Sigmoid colon (tissue), 3 donors: ENCODE measurements around the gene MRPS24.

Experiments
- POLR2A ChIP-seq, 2 donors: fragments of 450-650 bp; IDR thresholded peaks; one replicate each; pipeline ENCODE4 v1.6.1; 2016; ENCODE audit warnings: antibody characterized with exemption in 2 of 2, mild to moderate bottlenecking in 2 of 2, moderate library complexity in 2 of 2
- TF ChIP-seq, protein P1 (sequence below), 4 experiments: fragments of 450-650 bp in 3 of 4; fragments of 200-600 bp in 1 of 4; IDR thresholded peaks; one replicate each; pipeline ENCODE4 v1.5.1; 2016 to 2019; ENCODE audit warnings: antibody characterized with exemption in 4 of 4, mild to moderate bottlenecking in 3 of 4, moderate library complexity in 2 of 4

DNA sequence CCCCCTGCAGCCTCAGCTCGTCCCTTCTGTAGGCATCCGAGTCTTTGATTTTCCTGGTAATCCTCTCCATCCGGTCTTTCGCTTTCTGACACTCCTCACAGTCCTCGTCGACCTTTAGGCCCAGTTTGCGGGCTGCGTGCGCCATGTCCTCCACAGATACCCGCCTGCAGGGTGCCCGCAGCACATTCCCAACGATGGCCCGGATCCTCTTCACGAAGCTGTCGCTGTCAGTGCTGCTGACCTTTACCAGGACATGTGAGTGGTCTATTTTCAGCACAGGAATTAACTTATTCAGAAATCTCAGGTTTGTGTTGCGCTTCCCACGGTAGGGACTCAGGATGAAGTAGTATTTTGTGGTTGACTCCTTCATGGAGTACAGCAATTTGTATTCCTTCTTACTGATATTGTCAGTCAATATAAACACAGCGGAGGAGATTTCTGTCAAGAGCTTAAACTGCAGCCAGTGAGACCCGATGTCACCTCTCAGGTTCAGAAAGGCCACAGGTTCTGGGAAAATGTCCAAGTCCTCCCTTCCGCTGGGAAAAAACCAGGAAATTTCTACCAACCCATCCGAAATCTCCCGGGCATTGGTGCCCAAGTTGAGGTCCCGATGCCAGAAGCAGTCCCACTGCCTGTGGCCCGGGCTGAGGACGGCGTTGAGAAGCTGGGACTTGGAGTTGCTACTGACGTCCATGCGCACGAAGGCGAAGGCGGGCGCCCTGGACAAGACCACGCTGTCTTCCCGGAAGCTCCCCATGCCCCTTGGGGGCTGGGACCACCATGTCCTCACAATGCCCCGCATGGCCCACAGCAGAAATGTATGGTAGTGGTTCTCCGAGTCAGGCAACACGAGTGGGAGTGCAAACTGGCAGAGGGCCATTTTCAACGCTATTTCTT, 8.9 kb upstream of the MRPS24 start:
- TF ChIP-seq POLR2A (IDR thresholded peaks at IDR 0.05) = no peak
- TF ChIP-seq, protein P1, sequence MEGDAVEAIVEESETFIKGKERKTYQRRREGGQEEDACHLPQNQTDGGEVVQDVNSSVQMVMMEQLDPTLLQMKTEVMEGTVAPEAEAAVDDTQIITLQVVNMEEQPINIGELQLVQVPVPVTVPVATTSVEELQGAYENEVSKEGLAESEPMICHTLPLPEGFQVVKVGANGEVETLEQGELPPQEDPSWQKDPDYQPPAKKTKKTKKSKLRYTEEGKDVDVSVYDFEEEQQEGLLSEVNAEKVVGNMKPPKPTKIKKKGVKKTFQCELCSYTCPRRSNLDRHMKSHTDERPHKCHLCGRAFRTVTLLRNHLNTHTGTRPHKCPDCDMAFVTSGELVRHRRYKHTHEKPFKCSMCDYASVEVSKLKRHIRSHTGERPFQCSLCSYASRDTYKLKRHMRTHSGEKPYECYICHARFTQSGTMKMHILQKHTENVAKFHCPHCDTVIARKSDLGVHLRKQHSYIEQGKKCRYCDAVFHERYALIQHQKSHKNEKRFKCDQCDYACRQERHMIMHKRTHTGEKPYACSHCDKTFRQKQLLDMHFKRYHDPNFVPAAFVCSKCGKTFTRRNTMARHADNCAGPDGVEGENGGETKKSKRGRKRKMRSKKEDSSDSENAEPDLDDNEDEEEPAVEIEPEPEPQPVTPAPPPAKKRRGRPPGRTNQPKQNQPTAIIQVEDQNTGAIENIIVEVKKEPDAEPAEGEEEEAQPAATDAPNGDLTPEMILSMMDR (IDR thresholded peaks at IDR 0.05) = no peak
